NT2/D1 (cell line): ENCODE measurements around the gene GOLGA6C.
"Not testable (repeated sequence)": the region's sequence is repeated elsewhere in the genome, so short reads cannot be mapped to it uniquely, and the experiment has no call there.

Experiments used
- DNase-seq: peaks from one replicate; pipeline ENCODE4 v3.0.0-alpha.2; 2011; ENCODE audit warnings: low read depth, low spot score
- H3K27me3 ChIP-seq: 2 replicates; pipeline ENCODE4 v1.6.0; 2011; ENCODE audit warnings: mild to moderate bottlenecking; ENCODE audit not compliant: insufficient read length, insufficient read depth
- H3K36me3 ChIP-seq: 2 replicates; pipeline ENCODE4 v1.6.1; 2011; ENCODE audit warnings: mild to moderate bottlenecking, low read length, mixed read lengths; ENCODE audit not compliant: insufficient read depth, insufficient read length
- H3K4me1 ChIP-seq: 2 replicates; pipeline ENCODE4 v1.5.1; 2011; ENCODE audit not compliant: insufficient read depth, insufficient read length
- H3K4me3 ChIP-seq: 2 replicates; pipeline ENCODE4 v1.5.1; 2011; ENCODE audit warnings: low read depth; ENCODE audit not compliant: insufficient read length
- H3K9ac ChIP-seq: 2 replicates; pipeline ENCODE4 v1.6.0; 2011; ENCODE audit warnings: low read depth; ENCODE audit not compliant: insufficient read length
- H3K9me3 ChIP-seq: 2 replicates; pipeline ENCODE4 v1.5.1; 2011; ENCODE audit warnings: mild to moderate bottlenecking, low read length; ENCODE audit not compliant: insufficient read depth
- SUZ12 ChIP-seq: IDR thresholded peaks from 2 replicates; pipeline ENCODE4 v1.6.1; 2011; ENCODE audit not compliant: insufficient read length, insufficient read depth; ENCODE audit errors: extremely low read depth
- YY1 ChIP-seq: IDR thresholded peaks from 2 replicates; pipeline ENCODE4 v1.6.1; 2011; ENCODE audit not compliant: insufficient read length, insufficient read depth
- ZNF274 ChIP-seq: IDR thresholded peaks from 2 replicates; pipeline ENCODE4 v1.6.1; 2011; ENCODE audit warnings: mild to moderate bottlenecking, low read depth, low read length

GOLGA6C gene

DNA sequence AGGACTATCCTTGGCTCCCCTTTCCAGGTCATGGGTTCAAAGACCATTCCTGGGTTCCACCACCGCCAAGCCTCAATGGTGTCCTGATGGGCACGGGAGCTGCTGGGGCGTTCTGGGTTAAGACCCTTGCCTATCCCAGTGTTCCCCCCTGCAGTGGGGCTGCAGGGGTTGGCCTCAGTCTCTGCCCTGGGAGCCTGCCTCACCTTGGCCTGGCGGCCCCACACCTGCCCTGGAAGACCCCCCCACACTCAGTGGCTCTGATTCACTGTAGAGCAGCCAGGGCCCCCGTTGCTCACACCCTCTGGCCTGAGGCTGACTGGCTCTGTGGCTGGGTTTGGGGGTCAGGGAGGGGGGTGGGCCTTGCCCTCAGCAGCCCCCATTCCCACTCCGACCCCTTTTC is 34.4 kb upstream of the GOLGA6C start:
- Histone ChIP-seq H3K9ac (no peak overlapping the region), H3K27me3 (peaks cover 62% of the 10 kb centered on the region), H3K4me1 (peaks cover 3% of the 10 kb centered on the region), H3K4me3 (no peak overlapping the region), H3K9me3 (no peaks in the 10 kb centered on the region), H3K36me3 (no peaks in the 10 kb centered on the region)
- no peak for DNase-seq
- no peak for TF ChIP-seq ZNF274
- no peak for TF ChIP-seq SUZ12
- TF ChIP-seq YY1: no peak

DNA sequence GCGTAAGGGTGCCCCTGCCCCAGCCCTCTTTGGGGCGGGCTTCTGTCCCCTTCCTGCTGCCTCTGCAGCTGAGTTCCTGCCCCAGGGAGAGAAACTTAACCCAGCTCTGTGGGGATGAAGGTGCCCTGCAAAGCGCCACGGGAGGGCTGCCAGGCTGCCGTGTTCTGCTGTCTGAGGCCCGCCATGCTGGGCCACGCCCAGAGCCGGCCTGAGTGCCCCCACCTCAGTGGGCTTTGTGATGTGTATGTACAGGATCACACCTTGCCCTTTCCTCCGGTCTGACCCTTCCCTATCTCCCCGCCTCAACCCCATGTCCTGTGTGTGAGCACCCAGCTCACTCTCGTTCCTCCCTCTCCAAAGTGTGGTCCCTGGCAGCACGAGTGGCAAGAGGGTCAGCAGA is 33.9 kb upstream of the GOLGA6C start:
- TF ChIP-seq YY1: no peak
- TF ChIP-seq SUZ12: no peak
- no peak for TF ChIP-seq ZNF274
- Histone ChIP-seq H3K9me3 (no peaks in the 10 kb centered on the region), H3K36me3 (no peaks in the 10 kb centered on the region), H3K9ac (no peak overlapping the region), H3K4me3 (no peak overlapping the region), H3K27me3 (peaks cover 58% of the 10 kb centered on the region), H3K4me1 (peaks cover 3% of the 10 kb centered on the region)
- no peak for DNase-seq

DNA sequence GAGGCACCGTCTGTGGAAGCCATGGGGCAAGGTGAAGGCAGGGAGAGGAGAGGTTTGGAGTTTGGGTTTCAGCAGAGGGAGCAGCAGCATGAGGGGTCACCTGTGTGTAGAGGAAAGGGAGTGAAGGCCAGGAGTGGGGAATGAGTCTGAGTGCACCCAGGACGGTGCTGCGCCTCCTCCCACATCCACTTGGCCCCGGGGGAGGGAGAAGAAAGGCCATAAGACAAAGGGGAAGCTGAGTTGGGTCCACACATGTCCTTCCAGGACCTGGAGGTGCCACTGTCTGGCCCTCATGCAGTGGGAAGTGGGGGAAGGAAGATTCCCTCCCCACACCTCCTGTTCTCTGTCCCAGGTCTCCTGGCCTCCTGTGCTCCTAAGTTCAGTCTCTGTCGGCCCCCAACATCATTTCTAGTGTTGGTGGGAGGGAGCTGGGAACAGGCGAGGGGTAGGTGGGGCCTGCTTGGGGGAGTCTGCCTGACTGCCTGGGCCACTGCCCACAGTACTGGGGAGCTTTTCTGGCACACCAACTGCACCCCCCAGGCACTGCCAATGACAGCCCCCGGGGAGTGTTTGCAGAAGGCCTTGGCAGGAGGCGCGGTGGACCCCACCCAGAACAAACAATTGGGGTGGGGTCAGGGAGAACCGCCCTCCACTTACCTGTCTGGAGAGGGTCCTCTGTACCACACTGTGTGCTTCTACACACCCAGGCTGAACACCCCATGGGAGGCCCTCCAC is 32.9 kb upstream of the GOLGA6C start:
- not testable (repeated sequence) for DNase-seq, H3K9ac ChIP-seq, H3K36me3 ChIP-seq, H3K9me3 ChIP-seq, H3K4me1 ChIP-seq, H3K4me3 ChIP-seq
- peaks cover 55% of the 10 kb centered on the region for H3K27me3 ChIP-seq

DNA sequence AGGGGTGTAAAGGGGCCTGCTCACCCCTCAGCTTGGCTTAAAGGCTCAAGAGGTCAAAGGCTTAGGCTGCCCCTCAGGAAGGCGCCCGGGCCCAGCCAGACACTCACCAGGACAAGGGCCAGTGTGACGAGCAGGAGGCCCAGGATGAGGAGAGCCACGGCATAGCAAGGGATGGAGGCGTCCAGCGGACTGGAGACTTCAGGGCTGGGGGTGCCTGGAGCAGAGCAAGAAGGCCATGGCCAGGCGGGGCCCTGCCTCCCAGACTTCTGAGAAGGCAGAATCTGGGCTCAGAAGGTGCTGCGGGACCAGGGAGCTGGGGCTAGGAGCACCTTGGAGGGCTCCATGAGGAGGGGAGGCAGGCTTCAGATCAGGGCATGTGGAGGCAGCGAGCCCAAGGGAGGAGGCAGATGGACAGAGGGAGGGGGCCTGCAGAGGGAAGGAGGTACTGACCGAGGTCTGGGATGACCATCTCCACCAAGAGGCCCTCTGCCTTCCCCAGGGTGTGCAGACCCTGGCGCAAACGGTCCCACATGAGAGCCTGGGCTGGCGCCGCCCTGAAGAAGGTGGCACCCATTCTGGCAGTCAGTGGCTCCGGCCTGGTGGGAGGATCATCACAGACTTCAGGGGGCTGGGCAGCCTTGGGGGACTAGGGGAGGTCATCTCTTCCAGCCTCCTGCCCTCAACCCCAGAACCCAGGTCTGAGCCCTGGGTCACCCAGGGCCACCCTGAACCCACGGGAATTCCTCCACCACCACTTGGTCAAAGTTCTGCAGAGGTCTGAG is 32.0 kb upstream of the GOLGA6C start:
- Histone ChIP-seq H3K4me3 (no peak overlapping the region), H3K9me3 (no peaks in the 10 kb centered on the region), H3K36me3 (no peaks in the 10 kb centered on the region), H3K9ac (no peak overlapping the region), H3K27me3 (peaks cover 46% of the 10 kb centered on the region), H3K4me1 (peaks cover 18% of the 10 kb centered on the region)
- TF ChIP-seq ZNF274 (no peak), SUZ12 (no peak), YY1 (no peak)
- DNase-seq: no peak

DNA sequence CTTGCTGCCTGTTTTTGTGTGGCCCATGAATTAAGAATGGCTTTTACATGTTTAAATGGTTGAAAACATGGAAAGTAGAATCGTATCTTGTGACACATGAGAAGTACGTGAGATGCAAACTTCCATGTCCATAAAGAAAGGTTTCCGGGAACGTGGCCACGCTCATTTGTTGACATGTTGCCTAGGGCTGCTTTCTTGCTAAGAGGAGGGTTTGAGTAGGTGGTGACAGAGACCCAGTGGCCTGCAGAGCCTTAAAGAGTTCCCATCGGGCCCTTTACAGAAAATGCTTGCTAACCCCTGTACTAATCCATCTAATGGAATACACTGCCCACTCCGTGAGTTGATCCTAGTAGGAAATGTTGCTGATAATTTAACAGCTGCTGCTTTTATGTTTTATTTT is 31.0 kb upstream of the GOLGA6C start:
- not testable (repeated sequence) for DNase-seq, H3K9ac ChIP-seq, H3K36me3 ChIP-seq, H3K4me3 ChIP-seq, H3K9me3 ChIP-seq
- Histone ChIP-seq H3K4me1 (peaks cover 18% of the 10 kb centered on the region), H3K27me3 (peaks cover 44% of the 10 kb centered on the region)

DNA sequence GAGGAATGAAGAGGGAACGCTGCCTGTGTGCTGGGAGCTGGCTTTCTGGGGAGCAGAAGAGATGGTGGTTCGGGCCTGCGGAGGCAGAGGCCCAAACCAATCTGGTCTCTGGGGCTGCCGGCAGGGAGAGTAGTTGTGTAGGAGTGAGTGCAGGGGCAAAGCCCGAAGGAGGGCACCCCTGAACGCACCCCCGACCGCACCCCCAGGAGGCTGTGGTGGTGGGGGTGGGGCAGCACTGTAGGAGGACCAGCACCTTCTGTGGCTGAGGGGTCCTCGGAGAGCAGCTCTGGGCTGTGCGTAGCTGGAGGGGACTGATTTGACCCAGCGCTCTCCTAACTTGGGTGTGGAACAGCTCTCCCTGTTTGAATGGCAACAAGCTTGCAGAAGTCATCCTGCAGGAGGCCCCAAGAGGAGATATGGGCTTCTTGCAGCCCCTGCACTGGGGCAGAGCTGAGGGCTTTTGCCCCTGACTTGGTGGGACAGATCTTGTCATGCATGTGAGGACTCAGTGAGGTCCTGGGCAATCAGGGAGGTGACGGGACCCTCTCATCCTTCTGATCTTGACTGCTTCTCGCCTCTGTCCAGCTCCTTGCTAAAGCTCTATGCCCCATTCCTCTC is 30.4 kb upstream of the GOLGA6C start:
- H3K9ac ChIP-seq: no peak overlapping the region
- peaks cover 43% of the 10 kb centered on the region for H3K27me3 ChIP-seq
- peaks cover 18% of the 10 kb centered on the region for H3K4me1 ChIP-seq
- no peak overlapping the region for H3K4me3 ChIP-seq
- DNase-seq: no peak
- no peaks in the 10 kb centered on the region for H3K9me3 ChIP-seq
- no peaks in the 10 kb centered on the region for H3K36me3 ChIP-seq
- TF ChIP-seq YY1 (no peak), SUZ12 (no peak), ZNF274 (no peak)

DNA sequence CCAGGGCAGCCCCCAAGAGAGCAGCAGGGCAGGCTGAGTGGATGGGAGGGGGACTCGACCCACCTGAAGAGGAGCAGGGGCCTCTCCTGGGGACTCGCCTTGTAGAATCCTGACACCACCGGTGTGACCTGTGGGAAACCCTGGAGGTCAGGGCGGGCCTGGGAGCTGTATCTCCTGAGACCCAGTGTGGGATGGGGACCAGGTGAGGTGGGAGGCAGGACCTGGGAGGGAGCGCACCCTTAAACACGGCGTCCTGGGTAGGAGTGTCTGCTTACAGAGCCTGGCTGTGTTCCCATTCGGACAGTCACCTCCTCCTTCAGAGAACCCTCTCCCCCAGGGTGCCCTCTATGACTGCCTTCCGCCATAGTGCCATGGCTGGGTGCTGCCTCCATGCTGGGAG is 29.3 kb upstream of the GOLGA6C start:
- no peaks in the 10 kb centered on the region for H3K9me3 ChIP-seq
- H3K4me1 ChIP-seq: peaks cover 18% of the 10 kb centered on the region
- DNase-seq: no peak
- H3K27me3 ChIP-seq: peaks cover 52% of the 10 kb centered on the region
- H3K9ac ChIP-seq: no peak overlapping the region
- no peak for TF ChIP-seq YY1
- TF ChIP-seq SUZ12: no peak
- TF ChIP-seq ZNF274: no peak
- H3K36me3 ChIP-seq: no peaks in the 10 kb centered on the region
- no peak overlapping the region for H3K4me3 ChIP-seq
